SK-N-SH (cell line): ENCODE data around the gene PLEKHF1. TPM values are rescaled to one million over a fixed set of nuclear protein-coding genes. Genes with fewer than 3 reads are reported as not detected.

Experiments
- CTCF ChIA-PET: fragments of 300-600, 350-600 bp; formaldehyde crosslinking; extraction: SDS; loops from one replicate; lab custom pipeline; 2021; lab: Yijun Ruan, JAX
- POLR2A ChIA-PET: fragments of 350-600 bp; sonication (Branson Sonifier 250); formaldehyde crosslinking; extraction: SDS; loops from one replicate; lab custom pipeline; 2020; ENCODE audit warnings: antibody characterized with exemption, inconsistent platforms; lab: Yijun Ruan, JAX
- DNase-seq: peaks from one replicate; pipeline ENCODE4 v3.0.0; 2012
- H2AFZ ChIP-seq: fragments of 200-600 bp; sonication (generic); 2 replicates; pipeline ENCODE4 v1.8.1; 2016; ENCODE audit warnings: antibody characterized with exemption, mild to moderate bottlenecking, low read depth
- H3F3A ChIP-seq: fragments of 200-600 bp; sonication (generic); replicated peaks from 2 replicates; pipeline ENCODE3; 2016; ENCODE audit warnings: antibody characterized with exemption, mild to moderate bottlenecking; ENCODE audit not compliant: insufficient read depth
- H3K27ac ChIP-seq, 2 experiments: fragments of 200-500 bp in 1 of 2; fragments of 200-600 bp in 1 of 2; sonication (Bioruptor generic) in 1 of 2; sonication (generic), shearing (Covaris generic) in 1 of 2; 2 replicates each; pipeline versions ENCODE4 v1.5.1 to v1.6.1; 2014 to 2016; ENCODE audit warnings: low read depth in 2 of 2, inconsistent platforms in 1 of 2, low read length in 1 of 2, mild to moderate bottlenecking in 1 of 2, mixed read lengths in 1 of 2
- H3K27me3 ChIP-seq: fragments of 200-600 bp; sonication (generic), shearing (Covaris generic); 2 replicates; pipeline ENCODE4 v1.6.1; 2016; ENCODE audit warnings: mixed run types; ENCODE audit not compliant: insufficient read depth
- H3K36me3 ChIP-seq, 2 experiments: fragments of 200-500 bp in 1 of 2; fragments of 200-600 bp in 1 of 2; sonication (Bioruptor generic) in 1 of 2; sonication (generic) in 1 of 2; replicated peaks in 1 of 2; 2 replicates each; pipeline versions ENCODE3 to v1.5.1; 2014 to 2016; ENCODE audit warnings: low read length in 1 of 2, mild to moderate bottlenecking in 1 of 2; ENCODE audit not compliant: insufficient read depth in 2 of 2, control insufficient read depth in 1 of 2
- H3K4me1 ChIP-seq, 2 experiments: fragments of 200-500 bp in 1 of 2; fragments of 200-600 bp in 1 of 2; sonication (Bioruptor generic) in 1 of 2; sonication (generic), shearing (Covaris generic) in 1 of 2; 2 replicates each; pipeline versions ENCODE4 v1.5.1 to v1.6.1; 2014 to 2016; ENCODE audit warnings: low read depth in 1 of 2, low read length in 1 of 2, mixed run types in 1 of 2; ENCODE audit not compliant: insufficient read depth in 2 of 2, control insufficient read depth in 1 of 2
- H3K4me2 ChIP-seq: fragments of 200-600 bp; sonication (generic), shearing (Covaris generic); 2 replicates; pipeline ENCODE4 v1.6.1; 2017; ENCODE audit warnings: mixed run types
- H3K4me3 ChIP-seq, 2 experiments: fragments of 200-500 bp in 1 of 2; fragments of 200-600 bp in 1 of 2; sonication (Bioruptor generic) in 1 of 2; sonication (generic), shearing (Covaris generic) in 1 of 2; 2 replicates each; pipeline versions ENCODE4 v1.5.1 to v1.8.1; 2014 to 2016; ENCODE audit warnings: low read depth in 2 of 2, inconsistent platforms in 1 of 2, low read length in 1 of 2, mild to moderate bottlenecking in 1 of 2, mixed read lengths in 1 of 2, moderate library complexity in 1 of 2
- H3K79me2 ChIP-seq: fragments of 200-600 bp; sonication (generic); 2 replicates; pipeline ENCODE4 v1.8.1; 2017; ENCODE audit warnings: mild to moderate bottlenecking; ENCODE audit not compliant: insufficient read depth
- H3K9ac ChIP-seq: fragments of 200-600 bp; sonication (generic); 2 replicates; pipeline ENCODE4 v1.6.1; 2017; ENCODE audit warnings: mixed run types
- H3K9me2 ChIP-seq: fragments of 200-600 bp; sonication (generic); 2 replicates; pipeline ENCODE4 v1.6.1; 2017; ENCODE audit warnings: mixed run types
- H3K9me3 ChIP-seq: fragments of 200-600 bp; sonication (generic); 2 replicates; pipeline ENCODE4 v1.6.1; 2017; ENCODE audit warnings: mixed run types, mild to moderate bottlenecking, moderate library complexity
- H4K20me1 ChIP-seq: fragments of 200-600 bp; sonication (generic); 2 replicates; pipeline ENCODE4 v1.6.1; 2017; ENCODE audit warnings: mild to moderate bottlenecking, mixed run types; ENCODE audit not compliant: insufficient read depth
- EP300 ChIP-seq, 2 experiments: IDR thresholded peaks; 2 replicates each; pipeline versions ENCODE4 v1.4.0 to v1.6.1; 2012; ENCODE audit warnings: borderline replicate concordance in 1 of 2, low read depth in 1 of 2, low read length in 1 of 2
- FOXJ3 ChIP-seq: sonication (generic); formaldehyde crosslinking; IDR thresholded peaks from 2 replicates; pipeline ENCODE4 v1.5.1; 2020; ENCODE audit warnings: mild to moderate bottlenecking, missing genetic modification reagents
- GABPA ChIP-seq: IDR thresholded peaks from 2 replicates; pipeline ENCODE4 v1.4.0; 2012; ENCODE audit warnings: low read depth, mild to moderate bottlenecking
- GATA2 ChIP-seq: sonication (generic); formaldehyde crosslinking; IDR thresholded peaks from 2 replicates; pipeline ENCODE4 v1.5.0; 2020; ENCODE audit warnings: mild to moderate bottlenecking, missing genetic modification reagents
- JUND ChIP-seq: IDR thresholded peaks from 2 replicates; pipeline ENCODE4 v1.4.0; 2012
- NFIC ChIP-seq: IDR thresholded peaks from 2 replicates; pipeline ENCODE4 v1.4.0; 2012; ENCODE audit warnings: borderline replicate concordance
- NRF1 ChIP-seq: IDR thresholded peaks from 2 replicates; pipeline ENCODE4 v1.6.1; 2012; ENCODE audit warnings: low read depth, mild to moderate bottlenecking, low read length
- POLR2AphosphoS5 ChIP-seq: IDR thresholded peaks from 2 replicates; pipeline ENCODE4 v1.6.1; 2012; ENCODE audit warnings: low read depth, low read length
- RXRA ChIP-seq: IDR thresholded peaks from 2 replicates; pipeline ENCODE4 v1.4.0; 2012; ENCODE audit warnings: low read depth, mild to moderate bottlenecking, borderline replicate concordance
- SMC3 ChIP-seq: IDR thresholded peaks from 2 replicates; pipeline ENCODE4 v1.6.1; 2012; ENCODE audit warnings: low read depth, low read length, improper control_type of control experiment
- WGBS: methylation state at CpG from one replicate; pipeline ENCODE4 v1.1.6; 2017; ENCODE audit warnings: low lambda C conversion rate; 5-methylcytosine and 5-hydroxymethylcytosine counted together
- polyA plus RNA-seq, 3 experiments: library from polyadenylated mRNA; depleted of rRNA; stranded (reverse); fragments of >200 nt; gene quantifications; 2 replicates each; pipeline ENCODE4 v1.2.3, GENCODE V29; 2012
- TF ChIP-seq, protein P1 (sequence below): fragments of 150-350 bp; IDR thresholded peaks from 2 replicates; pipeline ENCODE4 v1.6.1; 2017; ENCODE audit warnings: antibody characterized with exemption, low read length, low read depth, borderline replicate concordance
- TF ChIP-seq, protein P2 (sequence below): IDR thresholded peaks from 2 replicates; pipeline ENCODE4 v1.6.1; 2012; ENCODE audit warnings: mild to moderate bottlenecking, low read depth, low read length, moderate library complexity
- TF ChIP-seq, protein P3 (sequence below): IDR thresholded peaks from 2 replicates; pipeline ENCODE4 v1.4.0; 2012; ENCODE audit warnings: low read depth
- TF ChIP-seq, protein P4 (sequence below): IDR thresholded peaks from 2 replicates; pipeline ENCODE4; 2012
- TF ChIP-seq, protein P5 (sequence below): fragments of 200-600 bp; sonication (generic); IDR thresholded peaks from 2 replicates; pipeline ENCODE4 v1.6.1; 2017; ENCODE audit warnings: antibody characterized with exemption, mild to moderate bottlenecking, moderate library complexity

The PLEKHF1 gene
- polyA plus RNA-seq, 1 of the 3 experiments (the other 2 are of a cell fraction), result 3.9 TPM

DNA sequence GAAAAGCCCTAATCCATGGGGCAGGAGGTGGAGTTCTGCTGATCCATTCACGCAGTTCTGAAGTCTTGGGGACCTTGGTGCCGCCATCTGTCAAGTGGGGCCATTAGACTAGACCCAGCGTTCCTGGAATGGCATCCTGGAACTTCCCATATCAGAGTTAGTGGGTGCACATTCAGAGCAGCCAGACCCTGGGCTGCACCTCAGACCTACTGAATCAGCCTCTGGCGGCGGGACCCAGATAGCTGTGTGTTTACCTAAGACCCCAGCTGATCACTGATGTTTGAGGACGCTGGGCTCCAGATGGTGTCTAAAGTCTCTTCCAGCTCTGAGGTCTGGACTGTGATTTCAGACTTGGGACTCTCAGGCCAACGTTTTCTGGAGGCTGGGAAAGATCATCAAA is 46.4 kb upstream of the PLEKHF1 start:
- H3K9me3 ChIP-seq, result no peaks in the 10 kb centered on the region
- H3F3A ChIP-seq, result no peaks in the 10 kb centered on the region
- H3K27ac ChIP-seq, result no peak overlapping the region
- H3K4me3 ChIP-seq, result no peak overlapping the region
- peaks cover 0 to 19% of the 10 kb centered on the region in 2 experiments for H3K36me3 ChIP-seq
- ChIA-PET CTCF (interaction anchor here (0.9 to 2.6 kb wide), 5 partner anchors 9 to 112 kb away, joined by 3 to 25 read pairs (median 9); no protein-coding TSS in a partner anchor), POLR2A (interaction anchor here (1.1 kb wide), 1 partner anchor 13 kb away, joined by 3 read pairs; the partner anchor contains the start of gene POP4)
- H3K27me3 ChIP-seq, result no peaks in the 10 kb centered on the region; the same call in 1 of the 2 replicates
- H3K9ac ChIP-seq, result no peak overlapping the region
- H3K79me2 ChIP-seq, result no peaks in the 10 kb centered on the region
- H3K9me2 ChIP-seq, result no peaks in the 10 kb centered on the region
- H3K4me2 ChIP-seq, result no peak overlapping the region
- 17% methylated on average over 6 of the region's 7 CpGs for WGBS
- TF ChIP-seq, protein P1, sequence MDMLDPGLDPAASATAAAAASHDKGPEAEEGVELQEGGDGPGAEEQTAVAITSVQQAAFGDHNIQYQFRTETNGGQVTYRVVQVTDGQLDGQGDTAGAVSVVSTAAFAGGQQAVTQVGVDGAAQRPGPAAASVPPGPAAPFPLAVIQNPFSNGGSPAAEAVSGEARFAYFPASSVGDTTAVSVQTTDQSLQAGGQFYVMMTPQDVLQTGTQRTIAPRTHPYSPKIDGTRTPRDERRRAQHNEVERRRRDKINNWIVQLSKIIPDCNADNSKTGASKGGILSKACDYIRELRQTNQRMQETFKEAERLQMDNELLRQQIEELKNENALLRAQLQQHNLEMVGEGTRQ, result no peak
- no peak for TF ChIP-seq NRF1
- TF ChIP-seq FOXJ3 (CRISPR knock-in tag), result no peak
- TF ChIP-seq, protein P2, sequence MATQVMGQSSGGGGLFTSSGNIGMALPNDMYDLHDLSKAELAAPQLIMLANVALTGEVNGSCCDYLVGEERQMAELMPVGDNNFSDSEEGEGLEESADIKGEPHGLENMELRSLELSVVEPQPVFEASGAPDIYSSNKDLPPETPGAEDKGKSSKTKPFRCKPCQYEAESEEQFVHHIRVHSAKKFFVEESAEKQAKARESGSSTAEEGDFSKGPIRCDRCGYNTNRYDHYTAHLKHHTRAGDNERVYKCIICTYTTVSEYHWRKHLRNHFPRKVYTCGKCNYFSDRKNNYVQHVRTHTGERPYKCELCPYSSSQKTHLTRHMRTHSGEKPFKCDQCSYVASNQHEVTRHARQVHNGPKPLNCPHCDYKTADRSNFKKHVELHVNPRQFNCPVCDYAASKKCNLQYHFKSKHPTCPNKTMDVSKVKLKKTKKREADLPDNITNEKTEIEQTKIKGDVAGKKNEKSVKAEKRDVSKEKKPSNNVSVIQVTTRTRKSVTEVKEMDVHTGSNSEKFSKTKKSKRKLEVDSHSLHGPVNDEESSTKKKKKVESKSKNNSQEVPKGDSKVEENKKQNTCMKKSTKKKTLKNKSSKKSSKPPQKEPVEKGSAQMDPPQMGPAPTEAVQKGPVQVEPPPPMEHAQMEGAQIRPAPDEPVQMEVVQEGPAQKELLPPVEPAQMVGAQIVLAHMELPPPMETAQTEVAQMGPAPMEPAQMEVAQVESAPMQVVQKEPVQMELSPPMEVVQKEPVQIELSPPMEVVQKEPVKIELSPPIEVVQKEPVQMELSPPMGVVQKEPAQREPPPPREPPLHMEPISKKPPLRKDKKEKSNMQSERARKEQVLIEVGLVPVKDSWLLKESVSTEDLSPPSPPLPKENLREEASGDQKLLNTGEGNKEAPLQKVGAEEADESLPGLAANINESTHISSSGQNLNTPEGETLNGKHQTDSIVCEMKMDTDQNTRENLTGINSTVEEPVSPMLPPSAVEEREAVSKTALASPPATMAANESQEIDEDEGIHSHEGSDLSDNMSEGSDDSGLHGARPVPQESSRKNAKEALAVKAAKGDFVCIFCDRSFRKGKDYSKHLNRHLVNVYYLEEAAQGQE, result no peak
- TF ChIP-seq EP300 (IDR thresholded peaks at IDR 0.05; ENCODE audit: borderline replicate concordance in 1 of 2, low read depth in 1 of 2, low read length in 1 of 2), result no peak
- no peak for TF ChIP-seq GATA2
- TF ChIP-seq, protein P3, sequence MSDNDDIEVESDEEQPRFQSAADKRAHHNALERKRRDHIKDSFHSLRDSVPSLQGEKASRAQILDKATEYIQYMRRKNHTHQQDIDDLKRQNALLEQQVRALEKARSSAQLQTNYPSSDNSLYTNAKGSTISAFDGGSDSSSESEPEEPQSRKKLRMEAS, result no peak
- no peak for TF ChIP-seq SMC3
- TF ChIP-seq, protein P4, sequence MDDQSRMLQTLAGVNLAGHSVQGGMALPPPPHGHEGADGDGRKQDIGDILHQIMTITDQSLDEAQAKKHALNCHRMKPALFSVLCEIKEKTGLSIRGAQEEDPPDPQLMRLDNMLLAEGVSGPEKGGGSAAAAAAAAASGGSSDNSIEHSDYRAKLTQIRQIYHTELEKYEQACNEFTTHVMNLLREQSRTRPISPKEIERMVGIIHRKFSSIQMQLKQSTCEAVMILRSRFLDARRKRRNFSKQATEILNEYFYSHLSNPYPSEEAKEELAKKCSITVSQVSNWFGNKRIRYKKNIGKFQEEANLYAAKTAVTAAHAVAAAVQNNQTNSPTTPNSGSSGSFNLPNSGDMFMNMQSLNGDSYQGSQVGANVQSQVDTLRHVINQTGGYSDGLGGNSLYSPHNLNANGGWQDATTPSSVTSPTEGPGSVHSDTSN, result no peak
- TF ChIP-seq RXRA, result no peak
- no peak for TF ChIP-seq NFIC
- TF ChIP-seq, protein P5, sequence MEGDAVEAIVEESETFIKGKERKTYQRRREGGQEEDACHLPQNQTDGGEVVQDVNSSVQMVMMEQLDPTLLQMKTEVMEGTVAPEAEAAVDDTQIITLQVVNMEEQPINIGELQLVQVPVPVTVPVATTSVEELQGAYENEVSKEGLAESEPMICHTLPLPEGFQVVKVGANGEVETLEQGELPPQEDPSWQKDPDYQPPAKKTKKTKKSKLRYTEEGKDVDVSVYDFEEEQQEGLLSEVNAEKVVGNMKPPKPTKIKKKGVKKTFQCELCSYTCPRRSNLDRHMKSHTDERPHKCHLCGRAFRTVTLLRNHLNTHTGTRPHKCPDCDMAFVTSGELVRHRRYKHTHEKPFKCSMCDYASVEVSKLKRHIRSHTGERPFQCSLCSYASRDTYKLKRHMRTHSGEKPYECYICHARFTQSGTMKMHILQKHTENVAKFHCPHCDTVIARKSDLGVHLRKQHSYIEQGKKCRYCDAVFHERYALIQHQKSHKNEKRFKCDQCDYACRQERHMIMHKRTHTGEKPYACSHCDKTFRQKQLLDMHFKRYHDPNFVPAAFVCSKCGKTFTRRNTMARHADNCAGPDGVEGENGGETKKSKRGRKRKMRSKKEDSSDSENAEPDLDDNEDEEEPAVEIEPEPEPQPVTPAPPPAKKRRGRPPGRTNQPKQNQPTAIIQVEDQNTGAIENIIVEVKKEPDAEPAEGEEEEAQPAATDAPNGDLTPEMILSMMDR, result no peak
- no peak for TF ChIP-seq POLR2AphosphoS5
- TF ChIP-seq GABPA, result no peak
- no peak for TF ChIP-seq JUND
- TF ChIP-seq, all 33 proteins: peak for 0
- Histone ChIP-seq H3K4me1 (no peaks in the 10 kb centered on the region), H2AFZ (no peak overlapping the region), H4K20me1 (no peaks in the 10 kb centered on the region)
- DNase-seq, result no peak
